Common myeloid progenitor, CD34-positive (primary cell): ENCODE data around the gene ERP29.

Source experiments
- CTCF ChIA-PET: fragments of 350-600 bp; sonication (Branson Sonifier 250); formaldehyde crosslinking; loops from one replicate; lab custom pipeline; 2021; ENCODE audit warnings: antibody characterized with exemption; lab: Charles Lee
- POLR2A ChIA-PET: fragments of 350-600 bp; sonication (Branson Sonifier 250); formaldehyde crosslinking; loops from one replicate; lab custom pipeline; 2021; ENCODE audit warnings: antibody characterized with exemption; lab: Charles Lee
- DNase-seq, 3 donors: peaks; one replicate each; pipeline versions ENCODE4 v3.0.0 to v3.0.0-alpha.2; 2013
- H3K27ac ChIP-seq, 2 experiments: 1 replicate in 1 of 2; 2 replicates in 1 of 2; pipeline ENCODE4 v1.7.0; 2013; ENCODE audit warnings: inconsistent platforms in 2 of 2, low read length in 2 of 2, mild to moderate bottlenecking in 2 of 2, low read depth in 1 of 2, moderate library complexity in 1 of 2; ENCODE audit not compliant: severe bottlenecking in 2 of 2, insufficient read depth in 1 of 2, poor library complexity in 1 of 2
- H3K27me3 ChIP-seq, 5 experiments: replicated peaks in 2 of 5; 1 replicate in 3 of 5; 2 replicates in 2 of 5; pipeline versions ENCODE4 v1.6.1 to v1.7.0; 2013; ENCODE audit warnings: low read length in 4 of 5, mild to moderate bottlenecking in 2 of 5, moderate library complexity in 2 of 5, inconsistent platforms in 1 of 5; ENCODE audit not compliant: insufficient read depth in 5 of 5, control insufficient read depth in 4 of 5
- H3K36me3 ChIP-seq, 4 experiments: 1 replicate in 2 of 4; 2 replicates in 2 of 4; pipeline versions ENCODE4 v1.6.1 to v1.7.0; 2013; ENCODE audit warnings: low read length in 3 of 4, control low read depth in 1 of 4, mild to moderate bottlenecking in 1 of 4; ENCODE audit not compliant: control insufficient read depth in 4 of 4, insufficient read depth in 4 of 4
- H3K4me1 ChIP-seq, 4 experiments: 1 replicate in 3 of 4; 2 replicates in 1 of 4; pipeline versions ENCODE4 v1.6.1 to v1.7.1; 2013; ENCODE audit warnings: low read length in 3 of 4, mild to moderate bottlenecking in 3 of 4, control low read depth in 1 of 4, inconsistent platforms in 1 of 4, moderate library complexity in 1 of 4; ENCODE audit not compliant: control insufficient read depth in 4 of 4, insufficient read depth in 4 of 4; ENCODE audit errors: control extremely low read depth in 1 of 4
- H3K4me3 ChIP-seq, 7 experiments: 1 replicate in 4 of 7; 2 replicates in 3 of 7; pipeline versions ENCODE4 v1.5.1 to v1.7.0; 2013; ENCODE audit warnings: mild to moderate bottlenecking in 7 of 7, low read length in 6 of 7, moderate library complexity in 6 of 7, inconsistent platforms in 2 of 7, low read depth in 2 of 7, control low read depth in 1 of 7; ENCODE audit not compliant: insufficient read depth in 4 of 7, control insufficient read depth in 1 of 7; ENCODE audit errors: extremely low read depth in 1 of 7
- H3K9me3 ChIP-seq, 5 experiments: 1 replicate in 4 of 5; 2 replicates in 1 of 5; pipeline versions ENCODE4 v1.6.1 to v1.7.1; 2013; ENCODE audit warnings: low read length in 4 of 5, mild to moderate bottlenecking in 2 of 5, inconsistent platforms in 1 of 5, low read depth in 1 of 5, moderate library complexity in 1 of 5; ENCODE audit not compliant: control insufficient read depth in 4 of 5, insufficient read depth in 2 of 5; ENCODE audit errors: control extremely low read depth in 1 of 5
- WGBS: methylation state at CpG from one replicate; pipeline ENCODE4 v1.1.5; 2013; ENCODE audit not compliant: insufficient coverage; 5-methylcytosine and 5-hydroxymethylcytosine counted together

ERP29 gene

DNA sequence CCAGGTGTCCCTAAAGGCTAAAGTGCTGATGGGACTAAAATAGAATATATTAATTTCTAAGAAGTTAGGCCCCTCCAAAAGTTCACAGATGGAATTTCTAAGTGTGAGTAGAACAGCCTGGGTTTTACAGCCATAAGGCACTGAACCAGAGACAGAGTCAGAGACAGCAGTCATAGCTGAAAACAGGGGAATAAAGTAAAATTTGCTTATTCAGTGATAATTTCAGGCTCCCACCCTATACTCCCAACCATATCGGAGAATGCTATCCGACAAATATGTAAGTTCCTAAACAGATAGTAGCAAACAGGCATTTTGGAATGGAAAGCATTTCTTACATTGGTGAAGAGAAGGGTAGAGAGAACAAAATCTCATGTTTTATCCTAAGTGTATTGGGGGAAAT, 50.0 kb downstream of the ERP29 start:
- H3K4me1 ChIP-seq: peaks cover 0 to 2% (median 0%) of the 10 kb centered on the region in 4 experiments
- peaks cover 25 to 69% (median 55%) of the 10 kb centered on the region in 4 experiments for H3K36me3 ChIP-seq
- H3K4me3 ChIP-seq: no peak overlapping the region
- POLR2A ChIA-PET: no interaction called here
- H3K9me3 ChIP-seq: no peaks in the 10 kb centered on the region
- H3K27ac ChIP-seq: no peak overlapping the region
- H3K27me3 ChIP-seq: no peaks in the 10 kb centered on the region
- no CpG with 5 or more reads among the region's 2 CpGs for WGBS
- no peak for DNase-seq
- CTCF ChIA-PET: interaction anchor here (1.0 kb wide), 1 partner anchor 24 kb away, joined by 3 read pairs; no protein-coding TSS in a partner anchor

DNA sequence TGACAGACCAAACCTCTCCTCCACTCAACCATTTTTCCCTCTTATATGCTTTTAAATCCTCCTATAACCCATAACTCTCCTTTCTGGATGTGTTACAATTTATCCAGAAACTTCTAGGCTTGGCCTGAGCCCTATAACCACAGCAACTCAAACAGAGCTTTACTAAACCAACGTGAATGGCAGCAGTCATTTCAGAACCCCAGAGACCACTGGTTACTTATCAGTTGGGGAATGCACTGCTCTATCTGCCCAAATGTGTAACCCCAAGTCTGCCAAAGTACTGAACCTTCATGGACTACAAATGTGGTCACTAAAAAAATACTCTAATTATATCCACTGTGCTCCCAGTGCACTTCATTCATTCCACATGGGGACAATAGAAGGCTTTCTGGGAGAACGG, 53.3 kb downstream of the ERP29 start:
- POLR2A ChIA-PET: no interaction called here
- DNase-seq: no peak
- H3K4me1 ChIP-seq: no peaks in the 10 kb centered on the region

More for the DNA sequence above, 53.3 kb downstream of the ERP29 start:
- Histone ChIP-seq H3K36me3 (peaks cover 30 to 81% (median 56%) of the 10 kb centered on the region in 4 experiments), H3K27me3 (no peaks in the 10 kb centered on the region), H3K9me3 (no peaks in the 10 kb centered on the region), H3K4me3 (no peak overlapping the region), H3K27ac (no peak overlapping the region)
- WGBS: 100% methylated on average over 1 of the region's 2 CpGs
- CTCF ChIA-PET: interaction anchor here (0.9 to 1.4 kb wide), 4 partner anchors 11 to 253 kb away, joined by 3 to 4 read pairs (median 4); no protein-coding TSS in a partner anchor
